Mesodermal cell (in vitro differentiated cells): ENCODE data around the gene INHBC.
"Not testable (repeated sequence)": the region's sequence is repeated elsewhere in the genome, so short reads cannot be mapped to it uniquely, and the experiment has no call there.

Experiments used
- H3K27ac ChIP-seq: 2 replicates; pipeline ENCODE4 v1.7.0; 2013; ENCODE audit warnings: mild to moderate bottlenecking, low read depth, low read length, moderate library complexity; ENCODE audit not compliant: severe bottlenecking
- H3K36me3 ChIP-seq: 2 replicates; pipeline ENCODE4 v1.7.1; 2013; ENCODE audit warnings: mild to moderate bottlenecking, low read length, moderate library complexity; ENCODE audit not compliant: control insufficient read depth, insufficient read depth
- H3K4me1 ChIP-seq: one replicate; pipeline ENCODE4 v1.7.1; 2013; ENCODE audit warnings: mild to moderate bottlenecking, low read length; ENCODE audit not compliant: insufficient read depth, control insufficient read depth, poor library complexity, severe bottlenecking
- H3K4me3 ChIP-seq: 2 replicates; pipeline ENCODE4 v1.7.0; 2013; ENCODE audit warnings: low read length, control low read depth, mild to moderate bottlenecking; ENCODE audit not compliant: insufficient read depth, poor library complexity, severe bottlenecking; ENCODE audit errors: extremely low read depth
- H3K9me3 ChIP-seq: 2 replicates; pipeline ENCODE4 v1.7.1; 2013; ENCODE audit warnings: mild to moderate bottlenecking, low read length, moderate library complexity; ENCODE audit not compliant: control insufficient read depth
- WGBS, 2 experiments: methylation state at CpG; one replicate each; pipeline ENCODE4 v1.1.5; 2013; ENCODE audit warnings: missing lambda C conversion rate in 2 of 2; ENCODE audit not compliant: insufficient coverage in 2 of 2; 5-methylcytosine and 5-hydroxymethylcytosine counted together

Gene INHBC

GRCh38 chr12:57429473-57430111, 5.0 kb upstream of the INHBC start:
- Histone ChIP-seq H3K4me3 (peak overlapping the region; percentile 57), H3K9me3 (no peaks in the 10 kb centered on the region), H3K27ac (peak overlapping the region; percentile 95), H3K4me1 (no peaks in the 10 kb centered on the region), H3K36me3 (peaks cover 9% of the 10 kb centered on the region)
- 31 to 49% methylated on average over 5 to 6 of the region's 9 CpGs for WGBS, 2 experiments

DNA sequence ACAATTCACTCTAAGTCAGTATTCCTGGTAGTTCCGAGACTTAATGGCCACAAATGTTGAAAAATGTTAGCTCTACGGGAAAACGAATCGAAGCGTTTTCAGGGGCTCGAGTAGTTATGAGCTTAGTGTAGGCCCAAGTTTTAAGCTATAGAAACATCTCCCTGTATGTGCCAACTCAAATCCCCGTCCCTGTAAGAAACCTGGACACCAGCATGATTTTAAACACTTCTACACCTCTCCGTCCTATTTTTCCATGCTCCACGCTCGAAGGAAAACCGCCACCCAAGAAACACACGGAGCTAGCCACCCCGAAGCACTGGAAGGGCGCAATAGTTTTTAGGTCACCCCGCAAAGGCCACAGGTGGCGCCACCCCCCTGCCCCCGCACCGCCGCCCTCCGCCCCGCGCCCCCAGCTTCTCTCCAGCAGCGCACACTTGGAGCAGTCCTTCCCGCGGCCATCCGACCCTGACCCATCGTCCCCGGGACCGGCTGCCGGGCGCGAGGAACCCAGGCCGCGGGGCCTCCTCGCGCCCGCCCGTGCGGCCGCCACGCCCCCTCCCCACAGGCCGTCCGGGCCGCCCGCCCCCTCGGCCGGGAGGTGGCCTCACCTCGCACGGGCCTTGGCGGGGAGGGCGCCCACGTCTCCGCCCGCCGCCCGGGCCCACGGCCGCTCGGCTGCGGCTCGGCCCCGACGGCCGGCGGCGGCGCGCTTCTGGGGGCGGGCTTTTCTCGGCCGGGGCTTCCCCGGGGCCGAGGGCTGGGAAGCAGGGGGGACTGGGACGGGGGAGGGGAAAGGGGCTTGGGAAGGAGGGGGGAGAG, 4.3 kb upstream of the INHBC start:
- Histone ChIP-seq H3K36me3 (peaks cover 4% of the 10 kb centered on the region), H3K27ac (peak overlapping the region; percentile 95), H3K4me3 (peak overlapping the region; percentile 57), H3K9me3 (no peaks in the 10 kb centered on the region), H3K4me1 (no peaks in the 10 kb centered on the region)
- 0 to 2% methylated on average over 29 to 37 of the region's 74 CpGs for WGBS, 2 experiments

DNA sequence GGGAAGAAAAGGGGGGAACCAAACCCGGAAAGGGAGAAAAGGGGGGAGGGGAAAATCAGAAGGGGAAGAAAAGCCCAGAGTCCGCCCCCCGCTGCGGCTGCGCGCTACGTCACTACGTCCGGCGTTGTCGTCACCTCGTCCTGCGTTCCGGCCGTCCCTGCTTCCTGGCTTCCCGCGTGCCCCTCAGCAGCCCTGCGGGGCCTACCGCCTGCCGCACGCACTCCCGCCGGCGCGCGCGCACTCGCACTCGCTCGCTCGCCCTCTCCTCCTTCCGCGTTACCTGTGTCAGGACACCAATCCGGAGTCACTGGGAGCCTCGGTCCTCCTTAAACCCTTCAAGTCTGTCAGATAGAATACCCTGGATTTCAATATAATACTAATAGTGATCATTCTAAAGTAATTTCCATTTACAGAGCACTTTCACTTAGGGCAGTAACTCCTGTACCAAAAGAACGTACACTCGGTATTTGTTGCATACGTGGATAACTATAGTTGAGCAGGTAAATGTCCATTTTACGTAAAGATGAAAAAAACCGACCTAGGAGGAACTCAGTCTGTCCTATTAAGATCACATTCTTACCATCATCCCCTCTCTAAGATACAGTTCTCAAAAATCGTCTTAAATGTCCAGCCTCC, 3.5 kb upstream of the INHBC start, which contains the start of gene R3HDM2:
R3HDM2 (minus strand) TSS at position 113 of the 636 bp plus-strand sequence. CDS start 120,615 bp downstream, outside the sequence.
- WGBS, 2 experiments = 9 to 10% methylated on average over 28 to 33 of the region's 41 CpGs
- no peaks in the 10 kb centered on the region for H3K36me3 ChIP-seq
- H3K9me3 ChIP-seq = no peaks in the 10 kb centered on the region
- H3K27ac ChIP-seq = peak within 1 kb of the TSS; percentile 95
- H3K4me3 ChIP-seq = peak within 1 kb of the TSS; percentile 57
- no peaks in the 10 kb centered on the region for H3K4me1 ChIP-seq

DNA sequence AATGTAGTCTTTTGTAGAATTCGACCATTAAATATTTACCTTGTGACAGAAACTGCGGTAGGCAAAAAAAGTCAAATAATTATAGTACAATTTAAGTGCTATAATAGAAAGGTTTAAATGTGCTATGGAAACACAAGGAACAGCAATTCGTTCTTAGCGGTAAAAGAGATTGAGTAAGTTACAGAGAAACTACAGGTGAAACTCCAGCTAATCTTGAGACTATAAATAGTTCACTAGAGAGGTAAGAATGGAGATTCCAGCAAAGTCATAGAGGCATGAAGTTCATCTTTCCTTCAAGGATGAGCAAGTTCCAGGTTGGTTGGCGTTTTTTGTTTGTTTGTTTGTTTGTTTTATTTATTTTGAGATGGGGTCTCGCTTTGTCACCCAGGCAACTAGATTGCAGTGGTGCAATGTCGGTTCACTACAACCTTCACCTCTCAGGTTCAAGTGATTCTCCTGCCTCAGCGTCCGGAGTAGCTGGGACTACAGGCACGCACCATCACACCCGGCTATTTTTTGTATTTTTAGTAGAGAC, 2.9 kb upstream of the INHBC start:
- peak overlapping the region; percentile 57 for H3K4me3 ChIP-seq
- 95% methylated on average over 4 to 7 of the region's 11 CpGs for WGBS, 2 experiments
- no peaks in the 10 kb centered on the region for H3K9me3 ChIP-seq
- H3K36me3 ChIP-seq = no peaks in the 10 kb centered on the region
- H3K27ac ChIP-seq = peak overlapping the region; percentile 95
- no peaks in the 10 kb centered on the region for H3K4me1 ChIP-seq

DNA sequence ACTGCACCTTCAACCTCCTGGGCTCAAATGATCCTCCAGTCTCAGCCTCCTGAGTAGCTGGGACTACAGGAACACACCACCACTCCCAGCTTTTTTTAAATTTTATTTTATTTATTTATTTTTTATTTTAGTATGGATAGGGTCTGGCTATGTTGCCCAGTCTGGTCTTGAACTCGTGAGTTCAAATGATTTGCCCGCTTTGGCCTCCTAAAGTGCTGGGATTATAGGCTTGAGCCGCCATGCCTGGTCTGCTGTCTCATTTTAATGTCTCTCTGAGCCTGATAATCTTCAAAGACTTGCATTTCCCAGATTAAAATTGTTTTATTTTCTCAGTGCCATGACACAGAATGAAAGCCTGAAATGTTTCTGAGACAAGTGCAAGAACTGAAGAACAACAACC, 1.2 kb upstream of the INHBC start:
- H3K4me3 ChIP-seq = no peak overlapping the region
- no peaks in the 10 kb centered on the region for H3K9me3 ChIP-seq
- WGBS, 2 experiments = 86 to 88% methylated on average over 3 of the region's 3 CpGs
- H3K27ac ChIP-seq = no peak overlapping the region
- no peaks in the 10 kb centered on the region for H3K4me1 ChIP-seq
- H3K36me3 ChIP-seq = no peaks in the 10 kb centered on the region

DNA sequence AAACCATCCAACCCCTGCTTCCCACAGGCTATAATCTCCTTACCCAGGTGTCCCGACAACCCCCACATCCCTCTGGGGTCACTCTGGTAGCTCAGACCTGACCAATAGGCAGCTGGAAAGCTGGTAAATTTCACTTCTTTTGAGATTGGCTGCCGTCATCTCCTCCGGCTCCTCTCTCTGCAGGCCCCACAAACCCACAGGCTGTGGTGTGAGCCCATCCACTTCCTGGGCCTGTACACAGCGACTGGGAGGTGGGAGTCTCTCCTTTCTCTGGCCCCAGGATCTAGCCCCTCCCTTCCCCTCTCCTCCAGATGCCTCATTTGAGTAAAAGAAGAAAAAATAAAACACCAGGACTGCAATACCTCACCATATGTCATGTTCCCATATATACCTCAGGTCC, 709 bp downstream of the INHBC start:
- 75 to 83% methylated on average over 3 to 4 of the region's 4 CpGs for WGBS, 2 experiments
- H3K4me1 ChIP-seq = no peaks in the 10 kb centered on the region
- no peaks in the 10 kb centered on the region for H3K36me3 ChIP-seq
- no peaks in the 10 kb centered on the region for H3K9me3 ChIP-seq
- H3K27ac ChIP-seq = no peak overlapping the region
- no peak overlapping the region for H3K4me3 ChIP-seq

DNA sequence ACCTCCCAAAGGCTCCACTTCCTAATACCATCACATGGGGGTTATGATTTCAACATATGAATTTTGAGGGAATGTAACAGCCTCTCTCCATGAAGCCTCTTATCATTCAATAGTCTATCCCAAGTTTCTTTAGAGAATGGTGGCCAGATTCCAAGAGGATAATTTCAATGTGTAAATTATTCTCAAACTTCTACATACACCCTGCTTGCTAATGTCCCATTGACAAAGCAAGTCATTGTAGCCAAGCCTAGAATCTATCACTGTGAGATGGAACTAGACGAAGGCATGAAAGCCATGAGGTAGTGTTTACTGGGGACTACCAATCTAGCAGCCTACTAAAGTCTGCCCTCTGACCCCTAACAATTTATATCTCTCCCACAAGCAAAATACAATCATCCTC, 3.8 kb downstream of the INHBC start:
- H3K4me1 ChIP-seq = no peaks in the 10 kb centered on the region
- H3K9me3 ChIP-seq = peaks cover 6% of the 10 kb centered on the region
- H3K27ac ChIP-seq = no peak overlapping the region
- H3K36me3 ChIP-seq = no peaks in the 10 kb centered on the region
- no peak overlapping the region for H3K4me3 ChIP-seq
- WGBS, 2 experiments = 100% methylated on average over 1 of the region's 1 CpG

- Histone ChIP-seq H3K36me3 (no peaks in the 10 kb centered on the region), H3K4me1 (no peaks in the 10 kb centered on the region), H3K27ac (no peak overlapping the region), H3K9me3 (peaks cover 6% of the 10 kb centered on the region), H3K4me3 (no peak overlapping the region)
- WGBS, 2 experiments = 80 to 90% methylated on average over 1 to 2 of the region's 4 CpGs
Observed at GRCh38 chr12:57439762-57440266, 5.2 kb downstream of the INHBC start.

DNA sequence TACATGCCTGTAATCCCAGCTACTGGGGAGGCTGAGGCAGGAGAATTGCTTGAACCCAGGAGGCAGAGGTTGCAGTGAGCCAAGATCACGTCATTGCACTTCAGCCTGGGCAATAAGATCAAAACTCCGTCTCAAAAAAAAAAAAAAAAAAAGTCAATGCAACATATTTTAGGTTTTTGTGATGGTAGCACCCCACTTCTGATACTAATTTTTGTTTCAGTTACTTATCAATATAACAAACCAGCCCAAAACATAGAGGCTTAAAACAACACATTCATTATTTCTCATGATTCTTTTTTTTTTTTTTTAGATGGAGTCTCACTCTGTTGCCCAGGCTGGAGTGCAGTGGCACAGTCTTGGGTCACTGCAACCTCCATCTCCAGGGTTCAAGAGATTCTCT, 6.8 kb downstream of the INHBC start:
- H3K4me3 ChIP-seq, H3K4me1 ChIP-seq, H3K27ac ChIP-seq, H3K36me3 ChIP-seq, H3K9me3 ChIP-seq: not testable (repeated sequence)
- WGBS, 2 experiments = no CpG with 5 or more reads among the region's 2 CpGs

DNA sequence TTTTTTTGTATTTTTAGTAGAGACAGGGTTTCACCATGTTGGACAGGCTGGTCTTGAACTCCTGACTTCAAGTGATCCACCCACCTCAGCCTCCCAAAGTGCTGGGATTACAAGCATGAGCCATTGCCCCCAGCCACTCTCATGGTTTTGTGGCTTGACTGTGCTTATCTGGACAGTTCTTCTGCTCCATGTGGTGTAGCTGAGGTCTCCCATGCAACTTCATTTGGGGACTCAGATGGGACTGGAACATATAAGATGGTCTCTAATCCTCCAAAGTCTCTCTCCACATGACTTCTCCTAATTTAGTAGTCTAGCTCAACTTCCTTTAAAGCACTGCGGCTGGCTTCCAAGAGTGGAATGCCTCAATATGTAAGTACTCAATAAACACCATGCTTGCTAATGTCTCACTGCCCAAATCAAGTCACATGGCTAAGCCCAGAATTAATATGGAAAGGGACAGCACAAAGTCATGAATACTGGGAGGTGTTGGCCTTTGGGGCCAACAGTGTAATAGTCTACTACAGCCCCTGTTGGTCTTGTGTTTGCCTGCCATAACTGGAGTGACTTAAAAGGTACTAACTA, 7.4 kb downstream of the INHBC start:
- no peaks in the 10 kb centered on the region for H3K36me3 ChIP-seq
- H3K27ac ChIP-seq = no peak overlapping the region
- no peaks in the 10 kb centered on the region for H3K4me1 ChIP-seq
- WGBS, 2 experiments = 33 to 67% methylated on average over 1 of the region's 1 CpG
- H3K4me3 ChIP-seq = no peak overlapping the region
- peaks cover 6% of the 10 kb centered on the region for H3K9me3 ChIP-seq
